PFSK-1 (cell line): ENCODE measurements around the gene RALGPS1.

Source experiments
- SIN3A ChIP-seq: IDR thresholded peaks from 2 replicates; pipeline ENCODE4 v1.6.1; 2012; ENCODE audit warnings: mild to moderate bottlenecking, low read length, moderate library complexity, borderline replicate concordance; ENCODE audit not compliant: insufficient read depth
- TAF1 ChIP-seq: IDR thresholded peaks from 2 replicates; pipeline ENCODE4 v1.6.1; 2012; ENCODE audit warnings: low read length, control low read depth, borderline replicate concordance; ENCODE audit not compliant: insufficient read depth

DNA sequence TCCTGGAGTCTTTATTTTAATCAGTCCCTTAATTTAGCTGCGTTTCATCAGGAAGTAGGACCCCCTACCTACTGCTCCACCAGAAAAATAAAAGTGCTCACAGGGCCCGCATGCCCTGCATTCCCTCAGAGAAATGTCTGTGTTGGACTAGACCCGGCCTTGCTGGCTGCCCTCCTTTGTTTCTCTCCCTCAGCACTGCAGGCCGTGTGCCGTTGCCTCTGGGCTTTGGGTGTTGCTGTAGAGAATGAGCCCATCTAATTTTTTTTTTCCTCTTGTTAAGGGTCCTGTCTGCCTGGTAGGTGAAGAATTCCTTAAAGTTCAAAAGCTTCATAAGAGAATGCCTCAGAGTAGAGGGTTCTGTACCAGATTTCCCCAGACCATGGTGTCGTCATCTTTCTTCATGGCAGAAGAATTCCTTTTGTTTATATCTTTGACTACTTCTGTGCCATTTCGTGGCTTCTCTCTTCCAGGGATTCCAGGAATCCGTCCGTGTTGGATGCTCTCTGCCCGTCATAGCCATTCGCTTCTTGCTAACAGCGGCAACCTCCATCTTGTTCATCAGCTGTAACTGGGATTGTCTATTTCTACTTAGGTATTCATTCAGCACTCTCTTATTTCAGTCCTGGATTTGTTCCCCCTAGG, 257.6 kb downstream of the RALGPS1 start:
- TF ChIP-seq TAF1 = no peak
- TF ChIP-seq SIN3A = no peak
